A673 (cell line): ENCODE results near the gene C10orf53. TPM values are rescaled to one million over a fixed set of nuclear protein-coding genes. Genes with fewer than 3 reads are reported as not detected.

ENCODE experiments used
- BruUV-seq: library from RNA; stranded (reverse); fragments of 400-500 nt; replicated peaks from 2 replicates; lab custom pipeline; 2021; lab: Mats Ljungman, UMichigan
- CTCF ChIA-PET: fragments of 300-600 bp; sonication (Branson Sonifier 250); formaldehyde crosslinking; loops from one replicate; lab custom pipeline; 2022; ENCODE audit warnings: antibody characterized with exemption; lab: Charles Lee
- POLR2A ChIA-PET: fragments of 300-600 bp; sonication (Branson Sonifier 250); formaldehyde crosslinking; loops from one replicate; lab custom pipeline; 2022; ENCODE audit warnings: antibody characterized with exemption; ENCODE audit not compliant: low non-redundant PET; lab: Charles Lee
- DNase-seq: peaks from one replicate; pipeline ENCODE4 v3.0.0-alpha.2; 2015; ENCODE audit warnings: low spot score
- H3K27ac ChIP-seq: fragments of 200-600 bp; sonication (generic); 2 replicates; pipeline ENCODE4 v1.5.1; 2016; ENCODE audit warnings: mixed run types, low read depth, mild to moderate bottlenecking, mixed read lengths, antibody characterized with exemption, low read length; ENCODE audit not compliant: poor library complexity, severe bottlenecking
- H3K27me3 ChIP-seq: fragments of 200-600 bp; sonication (generic); replicated peaks from 2 replicates; pipeline ENCODE4 v1.6.1; 2017; ENCODE audit warnings: mixed run types, low read depth, mild to moderate bottlenecking, mixed read lengths, antibody characterized with exemption, low read length; ENCODE audit not compliant: insufficient read depth, poor library complexity
- H3K36me3 ChIP-seq: fragments of 200-600 bp; sonication (generic); 2 replicates; pipeline ENCODE4 v1.6.1; 2016; ENCODE audit warnings: mixed run types, mild to moderate bottlenecking, mixed read lengths, antibody characterized with exemption, low read length; ENCODE audit not compliant: insufficient read depth, poor library complexity, severe bottlenecking
- H3K4me1 ChIP-seq: fragments of 200-600 bp; sonication (generic); 2 replicates; pipeline ENCODE4 v1.6.1; 2017; ENCODE audit warnings: mixed run types, mild to moderate bottlenecking, mixed read lengths, antibody characterized with exemption, low read length; ENCODE audit not compliant: insufficient read depth, poor library complexity, severe bottlenecking
- H3K4me3 ChIP-seq: fragments of 200-600 bp; sonication (generic); 2 replicates; pipeline ENCODE4 v1.5.1; 2016; ENCODE audit warnings: low read depth, mixed run types, mild to moderate bottlenecking, mixed read lengths, low read length; ENCODE audit not compliant: poor library complexity, severe bottlenecking
- H3K9me3 ChIP-seq: fragments of 200-600 bp; sonication (generic); 2 replicates; pipeline ENCODE4 v1.6.1; 2016; ENCODE audit warnings: mixed run types, low read depth, mild to moderate bottlenecking, mixed read lengths, antibody characterized with exemption, low read length; ENCODE audit not compliant: poor library complexity, severe bottlenecking
- CTCF ChIP-seq: fragments of 300-800, 200-600 bp; sonication (generic); conservative IDR thresholded peaks from 2 replicates; pipeline ENCODE4 v1.5.1; 2017; ENCODE audit warnings: low read depth, mild to moderate bottlenecking, antibody characterized with exemption, low read length, moderate library complexity, mixed read lengths
- EZH2 ChIP-seq: fragments of 200-600 bp; sonication (generic); IDR thresholded peaks from 2 replicates; pipeline ENCODE4 v1.6.1; 2017; ENCODE audit warnings: borderline replicate concordance, low read depth, mild to moderate bottlenecking, mixed read lengths, antibody characterized with exemption, low read length; ENCODE audit not compliant: poor library complexity, severe bottlenecking
- intact Hi-C: fragments of 100-400 bp; cut with micrococcal nuclease; formaldehyde crosslinking; loops from one replicate; pipeline ENCODE4 v1.10.0; 2022; ENCODE audit not compliant: unreplicated experiment
- total RNA-seq: library from RNA; stranded (reverse); gene quantifications from 2 replicates; pipeline ENCODE4 v1.2.3, GENCODE V29; 2021

C10orf53 gene
- total RNA-seq, 1 experiment from 2014 or later = not detected

GRCh38 chr10:49742683-49743463, 63.4 kb downstream of the C10orf53 start:
- no peaks in the 10 kb centered on the region for H3K4me1 ChIP-seq
- ChIA-PET CTCF (no interaction called here), POLR2A (no interaction called here)
- H3K27me3 ChIP-seq = no peaks in the 10 kb centered on the region
- H3K36me3 ChIP-seq = no peaks in the 10 kb centered on the region
- no peak overlapping the region for H3K27ac ChIP-seq
- no peak overlapping the region for H3K4me3 ChIP-seq
- intact Hi-C loops = no loop called here
- no peak for DNase-seq
- BruUV-seq = no TSS peak
- no peaks in the 10 kb centered on the region for H3K9me3 ChIP-seq
- no peak for TF ChIP-seq CTCF
- TF ChIP-seq EZH2 = no peak

- Histone ChIP-seq H3K4me1 (no peaks in the 10 kb centered on the region), H3K27ac (no peak overlapping the region), H3K9me3 (no peaks in the 10 kb centered on the region), H3K4me3 (no peak overlapping the region), H3K36me3 (no peaks in the 10 kb centered on the region), H3K27me3 (no peaks in the 10 kb centered on the region)
- intact Hi-C loops = no loop called here
- no peak for TF ChIP-seq EZH2
- no peak for TF ChIP-seq CTCF
- BruUV-seq = no TSS peak
- POLR2A ChIA-PET = no interaction called here
- CTCF ChIA-PET = no interaction called here
- DNase-seq = no peak
Observed at GRCh38 chr10:49743464-49744075, 64.1 kb downstream of the C10orf53 start.

- no peaks in the 10 kb centered on the region for H3K36me3 ChIP-seq
Observed at GRCh38 chr10:49744091-49744685, 64.7 kb downstream of the C10orf53 start.

More at GRCh38 chr10:49744091-49744685, 64.7 kb downstream of the C10orf53 start:
- DNase-seq = no peak
- TF ChIP-seq CTCF (no peak), EZH2 (no peak)
- H3K4me1 ChIP-seq = no peaks in the 10 kb centered on the region
- no peaks in the 10 kb centered on the region for H3K27me3 ChIP-seq
- no peak overlapping the region for H3K27ac ChIP-seq
- no TSS peak for BruUV-seq
- ChIA-PET CTCF (no interaction called here), POLR2A (no interaction called here)
- intact Hi-C loops = no loop called here
- no peaks in the 10 kb centered on the region for H3K9me3 ChIP-seq
- no peak overlapping the region for H3K4me3 ChIP-seq
